GM12865 (cell line): Measurements from ENCODE around the gene ZNF587B.
"Not testable (repeated sequence)": the region's sequence is repeated elsewhere in the genome, so short reads cannot be mapped to it uniquely, and the experiment has no call there.

Experiments
- DNase-seq: peaks from one replicate; pipeline ENCODE4 v3.0.0; 2010; ENCODE audit warnings: low read depth
- H3K4me3 ChIP-seq: 2 replicates; pipeline ENCODE4 v1.5.1; 2011; ENCODE audit warnings: mild to moderate bottlenecking, low read depth, low read length, control low read depth
- CTCF ChIP-seq: IDR thresholded peaks from 2 replicates; pipeline ENCODE4 v1.5.1; 2011; ENCODE audit warnings: low read length, control low read depth, low read depth, inconsistent platforms; ENCODE audit not compliant: insufficient read depth; ENCODE audit errors: missing control alignments

The ZNF587B gene

GRCh38 chr19:57803265-57803593, 26.9 kb upstream of the ZNF587B start:
- no peak for DNase-seq
- no peak overlapping the region for H3K4me3 ChIP-seq
- no peak for TF ChIP-seq CTCF

GRCh38 chr19:57803594-57804325, 26.3 kb upstream of the ZNF587B start:
- no peak overlapping the region for H3K4me3 ChIP-seq
- TF ChIP-seq CTCF = no peak
- DNase-seq = no peak

- no peak for DNase-seq
- no peak for TF ChIP-seq CTCF
- no peak overlapping the region for H3K4me3 ChIP-seq
These were observed 22.6 kb upstream of the ZNF587B start for GRCh38 chr19:57807541-57807940.

GRCh38 chr19:57810410-57811295, 19.4 kb upstream of the ZNF587B start:
- H3K4me3 ChIP-seq, DNase-seq: not testable (repeated sequence)

- DNase-seq = peak; percentile 61
- TF ChIP-seq CTCF = no peak
- no peak overlapping the region for H3K4me3 ChIP-seq
These were observed 17.9 kb upstream of the ZNF587B start for GRCh38 chr19:57812226-57812625.

- not testable (repeated sequence) for DNase-seq
- H3K4me3 ChIP-seq = peak overlapping the region; percentile 97; the same call in 1 of the 2 replicates
These were observed 16.9 kb upstream of the ZNF587B start for GRCh38 chr19:57812975-57813820.

- DNase-seq = no peak
- peak overlapping the region; percentile 97 for H3K4me3 ChIP-seq
- TF ChIP-seq CTCF = no peak
These were observed 16.1 kb upstream of the ZNF587B start for GRCh38 chr19:57813919-57814504.
